Lung (tissue), 13 donors: Measurements from ENCODE around the gene TIMM8B. TPM values are rescaled to one million over a fixed set of nuclear protein-coding genes. Genes with fewer than 3 reads are reported as not detected.

Experiments used
- ATAC-seq: fragments of 200-7000 bp; cut with Tn5 transposase; one replicate; pipeline ENCODE4 v1.9.1; 2020; ENCODE audit warnings: moderate number of reproducible peaks; ENCODE audit not compliant: insufficient read depth, low FRiP score
- DNase-seq, 3 donors: peaks; one replicate each; pipeline ENCODE4 v3.0.0-alpha.2; 2013 to 2017
- H3K27ac ChIP-seq, 2 donors: one replicate each; pipeline ENCODE4 v1.5.1; 2013; ENCODE audit warnings: mild to moderate bottlenecking in 2 of 2, moderate library complexity in 2 of 2, control low read depth in 1 of 2, inconsistent platforms in 1 of 2, low read depth in 1 of 2, low read length in 1 of 2
- H3K27me3 ChIP-seq, 3 donors: one replicate each; pipeline ENCODE4 v1.5.1; 2013; ENCODE audit warnings: low read length in 2 of 3; ENCODE audit not compliant: control insufficient read depth in 3 of 3, insufficient read depth in 3 of 3
- H3K36me3 ChIP-seq, 4 donors: one replicate each; pipeline ENCODE4 v1.5.1; 2013; ENCODE audit warnings: low read length in 4 of 4, mild to moderate bottlenecking in 1 of 4, moderate library complexity in 1 of 4; ENCODE audit not compliant: control insufficient read depth in 4 of 4, insufficient read depth in 4 of 4
- H3K4me1 ChIP-seq, 5 donors: one replicate each; pipeline ENCODE4 v1.5.1; 2013; ENCODE audit warnings: low read length in 5 of 5, mild to moderate bottlenecking in 2 of 5, moderate library complexity in 1 of 5; ENCODE audit not compliant: control insufficient read depth in 5 of 5, insufficient read depth in 5 of 5
- H3K4me3 ChIP-seq: one replicate; pipeline ENCODE4 v1.5.1; 2013; ENCODE audit warnings: mild to moderate bottlenecking, control low read depth, moderate library complexity
- H3K9ac ChIP-seq, 2 donors: one replicate each; pipeline ENCODE4 v1.5.1; 2013; ENCODE audit warnings: low read length in 2 of 2, control low read depth in 1 of 2; ENCODE audit not compliant: insufficient read depth in 1 of 2
- H3K9me3 ChIP-seq, 4 donors: one replicate each; pipeline ENCODE4 v1.5.1; 2013; ENCODE audit warnings: low read length in 3 of 4, mild to moderate bottlenecking in 1 of 4, moderate library complexity in 1 of 4; ENCODE audit not compliant: control insufficient read depth in 4 of 4, insufficient read depth in 3 of 4
- CTCF ChIP-seq: IDR thresholded peaks from 2 replicates; pipeline ENCODE4 v1.5.1; 2012; ENCODE audit warnings: mild to moderate bottlenecking; ENCODE audit errors: control extremely low read depth, extremely low read depth
- polyA plus RNA-seq, 2 donors: library from polyadenylated mRNA; stranded (reverse); fragments of 200-250 nt; gene quantifications; one replicate each; pipeline ENCODE4 v1.2.1, GENCODE V29; 2013
- small RNA-seq: library from RNA; depleted of rRNA; stranded (forward); fragments of <200 nt; gene quantifications from one replicate; pipeline ENCODE3, GENCODE V24; 2014; ENCODE audit warnings: low replicate concordance
- total RNA-seq, 2 donors: library from RNA; depleted of rRNA in 1 of 2; stranded (reverse); fragments of >200 nt in 1 of 2; gene quantifications; one replicate each; pipeline ENCODE4 v1.2.1, GENCODE V29; 2014 to 2021
- donor health status: control.
- donor health status: control.
- donor health status: Bipolar disorder and iron deficiency.
- donor health status: healthy.
- donor health status: DM: yes; HTN: yes; CAD: no.

TIMM8B gene
- total and polyA plus RNA-seq, 4 donors, result 33.9 to 137 (median 86.0) TPM

- ATAC-seq (no peak), DNase-seq (no peak)
- no peak overlapping the region for H3K27ac ChIP-seq
- no peaks in the 10 kb centered on the region for H3K9me3 ChIP-seq
- H3K9ac ChIP-seq, result no peak overlapping the region
- H3K4me1 ChIP-seq, result peaks cover 0 to 2% (median 0%) of the 10 kb centered on the region in 5 donors
- H3K4me3 ChIP-seq, result no peak overlapping the region
- no peak for TF ChIP-seq CTCF
- peaks cover 8 to 20% (median 15%) of the 10 kb centered on the region in 4 donors for H3K36me3 ChIP-seq
- no peaks in the 10 kb centered on the region for H3K27me3 ChIP-seq
These were observed 49.0 kb downstream of the TIMM8B start for GRCh38 chr11:112037527-112037926.

Small RNA genes within 50 kb of the gene (small RNA-seq; reads per million reads assigned to genes)
- not detected for gene AP000907.3

Other genes starting within 250 kb of the TIMM8B start
- gene ALG9, start 215.2 kb downstream of the TIMM8B start, total RNA-seq, result 10 to 100 TPM; 24.7 to 43.4 TPM
- 10 to 100 TPM; 11.4 to 27.2 TPM for gene ALG9, start 215.2 kb downstream of the TIMM8B start, polyA plus RNA-seq
- gene FDXACB1, start 207.6 kb downstream of the TIMM8B start, total RNA-seq, result 1 to 10 TPM; 2.4 to 2.7 TPM
- gene FDXACB1, start 207.6 kb downstream of the TIMM8B start, polyA plus RNA-seq, result 1 to 10 TPM; 2.2 to 2.3 TPM
- gene CFAP68, start 207.2 kb downstream of the TIMM8B start, total RNA-seq, result 10 to 100 TPM; 17.5 to 27.4 TPM
- gene CFAP68, start 207.2 kb downstream of the TIMM8B start, polyA plus RNA-seq, result 10 to 100 TPM; 15.2 to 49.0 TPM
- gene CRYAB, start 175.0 kb downstream of the TIMM8B start, total RNA-seq, result 10 to 100 TPM; 12.0 to 60.8 TPM
- 10 to 100 TPM; 60.8 to 73.0 TPM for gene CRYAB, start 175.0 kb downstream of the TIMM8B start, polyA plus RNA-seq
- 1 to 10 TPM in 1 of 2 donors, under 1 TPM in 1; 0.65 to 4.8 TPM for gene HSPB2, start 174.0 kb downstream of the TIMM8B start, total RNA-seq
- gene HSPB2, start 174.0 kb downstream of the TIMM8B start, polyA plus RNA-seq, result 1 to 10 TPM; 2.9 to 5.4 TPM
- 10 to 100 TPM; 11.1 to 16.0 TPM for gene C11orf52, start 167.8 kb downstream of the TIMM8B start, total RNA-seq
- gene C11orf52, start 167.8 kb downstream of the TIMM8B start, polyA plus RNA-seq, result 10 to 100 TPM; 14.6 to 20.4 TPM
- 10 to 100 TPM; 17.2 to 32.1 TPM for gene DIXDC1, start 149.4 kb downstream of the TIMM8B start, total RNA-seq
- 1 to 10 TPM; 3.1 to 3.9 TPM for gene DIXDC1, start 149.4 kb downstream of the TIMM8B start, polyA plus RNA-seq
- 10 to 100 TPM; 31.9 to 32.9 TPM for gene DLAT, start 61.3 kb downstream of the TIMM8B start, total RNA-seq
- 10 to 100 TPM; 12.0 to 21.1 TPM for gene DLAT, start 61.3 kb downstream of the TIMM8B start, polyA plus RNA-seq
- 10 to 100 TPM; 12.2 to 14.5 TPM for gene PIH1D2, start 12.7 kb downstream of the TIMM8B start, total RNA-seq
- gene PIH1D2, start 12.7 kb downstream of the TIMM8B start, polyA plus RNA-seq, result 1 to 10 TPM; 5.1 to 7.8 TPM
- 10 to 100 TPM; 13.8 to 24.4 TPM for gene NKAPD1, start 12.5 kb downstream of the TIMM8B start, total RNA-seq
- 10 to 100 TPM; 12.4 to 13.4 TPM for gene NKAPD1, start 12.5 kb downstream of the TIMM8B start, polyA plus RNA-seq
- 100 to 1,000 TPM in 1 of 2 donors, 10 to 100 TPM in 1; 91.6 to 164 TPM for gene SDHD, start 117 bp upstream of the TIMM8B start, total RNA-seq
- 100 to 1,000 TPM in 1 of 2 donors, 10 to 100 TPM in 1; 85.5 to 117 TPM for gene SDHD, start 117 bp upstream of the TIMM8B start, polyA plus RNA-seq
- gene IL18, start 77.3 kb upstream of the TIMM8B start, total RNA-seq, result 10 to 100 TPM; 23.7 to 24.5 TPM
- 10 to 100 TPM; 29.6 to 88.9 TPM for gene IL18, start 77.3 kb upstream of the TIMM8B start, polyA plus RNA-seq
- gene TEX12, start 80.6 kb upstream of the TIMM8B start, total RNA-seq, result under 1 TPM in 1 of 2 donors, not detected in 1; 0.74 TPM
- gene TEX12, start 80.6 kb upstream of the TIMM8B start, polyA plus RNA-seq, result under 1 TPM; 0.09 to 0.31 TPM
- gene BCO2, start 88.8 kb upstream of the TIMM8B start, total RNA-seq, result 10 to 100 TPM in 1 of 2 donors, 1 to 10 TPM in 1; 8.2 to 20.3 TPM
- gene BCO2, start 88.8 kb upstream of the TIMM8B start, polyA plus RNA-seq, result 1 to 10 TPM; 2.8 to 5.3 TPM
- gene PTS, start 139.7 kb upstream of the TIMM8B start, total RNA-seq, result 10 to 100 TPM; 19.3 to 24.8 TPM
- gene PTS, start 139.7 kb upstream of the TIMM8B start, polyA plus RNA-seq, result 10 to 100 TPM; 25.4 to 60.5 TPM
- gene PLET1, start 174.1 kb upstream of the TIMM8B start, total RNA-seq, result not detected
- gene PLET1, start 174.1 kb upstream of the TIMM8B start, polyA plus RNA-seq, result not detected